ENCODE results near the gene HELZ.
"Not testable (repeated sequence)": the region's sequence is repeated elsewhere in the genome, so short reads cannot be mapped to it uniquely, and the experiment has no call there.

The HELZ gene

GRCh38 chr17:67105213-67105612 is 139.8 kb downstream of the HELZ start:
- no peaks in the 10 kb centered on the region for H3K9me3 ChIP-seq (ENCODE audit: control insufficient read depth, insufficient read depth, low read depth, low read length)
- no peaks in the 10 kb centered on the region for H3K4me1 ChIP-seq (ENCODE audit: control insufficient read depth, insufficient read depth, low read length)
- POLR2A ChIA-PET = no interaction called here
- CTCF ChIA-PET = no interaction called here
- no peak overlapping the region for H3K27ac ChIP-seq (ENCODE audit: extremely low read depth, low read depth, low read length)
- H3K4me3 ChIP-seq (ENCODE audit: low read depth, low read length) = no peak overlapping the region
- no peak for TF ChIP-seq ZNF423 (tag by site-specific recombination; IDR thresholded peaks at IDR 0.05)
- TF ChIP-seq ZNF514 (tag by site-specific recombination; IDR thresholded peaks at IDR 0.05) = no peak
- TF ChIP-seq ZNF10 (tag by site-specific recombination; IDR thresholded peaks at IDR 0.05) = no peak
- H3K36me3 ChIP-seq (ENCODE audit: control insufficient read depth in 2 of 2, insufficient read depth in 1 of 2, low read length in 2 of 2) = peaks cover 52 to 54% of the 10 kb centered on the region in 2 experiments

- H3K9me3 ChIP-seq (ENCODE audit: control insufficient read depth, insufficient read depth, low read depth, low read length); H3K4me1 ChIP-seq (ENCODE audit: control insufficient read depth, insufficient read depth, low read length); H3K27ac ChIP-seq (ENCODE audit: extremely low read depth, low read depth, low read length); CTCF ChIA-PET; POLR2A ChIA-PET; H3K4me3 ChIP-seq (ENCODE audit: low read depth, low read length): not testable (repeated sequence)
- H3K36me3 ChIP-seq (ENCODE audit: control insufficient read depth in 2 of 2, insufficient read depth in 1 of 2, low read length in 2 of 2) = peaks cover 52 to 54% of the 10 kb centered on the region in 2 experiments
These were observed 140.4 kb downstream of the HELZ start for GRCh38 chr17:67104641-67105040.

- TF ChIP-seq ZNF677 (tag by site-specific recombination; IDR thresholded peaks at IDR 0.05) (no peak), ELK4 (IDR thresholded peaks at IDR 0.05; ENCODE audit: borderline replicate concordance, low read depth, low read length) (no peak), ZNF121 (tag by site-specific recombination; IDR thresholded peaks at IDR 0.05) (no peak), AEBP2 (tag by site-specific recombination; IDR thresholded peaks at IDR 0.05; ENCODE audit: borderline replicate concordance) (no peak), MEIS1 (CRISPR knock-in tag; IDR thresholded peaks at IDR 0.05; ENCODE audit: borderline replicate concordance) (no peak), IKZF3 (tag by site-specific recombination; IDR thresholded peaks at IDR 0.05) (no peak), ZNF335 (tag by site-specific recombination; conservative IDR thresholded peaks at IDR 0.05) (no peak), ZNF223 (tag by site-specific recombination; IDR thresholded peaks at IDR 0.05) (no peak), ZNF777 (tag by site-specific recombination; IDR thresholded peaks at IDR 0.05; ENCODE audit: borderline replicate concordance) (no peak), ZNF398 (tag by site-specific recombination; IDR thresholded peaks at IDR 0.05) (no peak), ZNF596 (tag by site-specific recombination; IDR thresholded peaks at IDR 0.05) (no peak), ZNF626 (tag by site-specific recombination; IDR thresholded peaks at IDR 0.05) (no peak), ZSCAN16 (tag by site-specific recombination; IDR thresholded peaks at IDR 0.05) (no peak), HOXA7 (CRISPR knock-in tag; IDR thresholded peaks at IDR 0.05; ENCODE audit: borderline replicate concordance) (no peak), ZNF580 (tag by site-specific recombination; IDR thresholded peaks at IDR 0.05) (no peak), ZNF391 (tag by site-specific recombination; IDR thresholded peaks at IDR 0.05; ENCODE audit: borderline replicate concordance, low read depth) (no peak), ZNF624 (tag by site-specific recombination; IDR thresholded peaks at IDR 0.05) (no peak), PATZ1 (tag by site-specific recombination; IDR thresholded peaks at IDR 0.05) (no peak)
- H3K36me3 ChIP-seq (ENCODE audit: control insufficient read depth in 2 of 2, insufficient read depth in 1 of 2, low read length in 2 of 2) = peaks cover 4 to 12% of the 10 kb centered on the region in 2 experiments; a peak in 2 of 3 replicates
- no peaks in the 10 kb centered on the region for H3K9me3 ChIP-seq (ENCODE audit: control insufficient read depth, insufficient read depth, low read depth, low read length)
- H3K4me3 ChIP-seq (ENCODE audit: low read depth, low read length) = no peak overlapping the region
- CTCF ChIA-PET = interaction anchor here (0.6 kb wide), 1 partner anchor 23 kb away, joined by 3 read pairs; no protein-coding TSS in a partner anchor
- no peak overlapping the region for H3K27ac ChIP-seq (ENCODE audit: extremely low read depth, low read depth, low read length)
- POLR2A ChIA-PET = no interaction called here
- H3K4me1 ChIP-seq (ENCODE audit: control insufficient read depth, insufficient read depth, low read length) = no peaks in the 10 kb centered on the region
These were observed 147.0 kb downstream of the HELZ start for GRCh38 chr17:67098006-67098405.
